WTC11 (cell line): Measurements from ENCODE around the gene DMXL1. TPM values are rescaled to one million over a fixed set of nuclear protein-coding genes. Genes with fewer than 3 reads are reported as not detected.

ENCODE experiments used
- ATAC-seq: fragments of 200-7000 bp; cut with Tn5 transposase; 2 replicates; pipeline ENCODE4 v1.10.0; 2021; ENCODE audit warnings: mild to moderate bottlenecking, moderate library complexity
- CTCF ChIA-PET: fragments of 300-600 bp; sonication (Branson Sonifier 250); formaldehyde crosslinking; loops from one replicate; lab custom pipeline; 2021; ENCODE audit warnings: antibody characterized with exemption; lab: Charles Lee
- POLR2A ChIA-PET: fragments of 350-600 bp; sonication (Branson Sonifier 250); formaldehyde crosslinking; loops from one replicate; lab custom pipeline; 2021; ENCODE audit warnings: antibody characterized with exemption; lab: Charles Lee
- DNase-seq: peaks from one replicate; pipeline ENCODE4 v3.0.0; 2021; ENCODE audit warnings: low spot score
- H3K27ac Mint-ChIP-seq: 2 replicates; pipeline ENCODE4 v1.8.0; 2021; ENCODE audit warnings: mixed read lengths
- H3K27me3 Mint-ChIP-seq: 2 replicates; pipeline ENCODE4 v1.8.0; 2021; ENCODE audit warnings: low read depth, mild to moderate bottlenecking, moderate library complexity, mixed read lengths
- H3K36me3 Mint-ChIP-seq: 2 replicates; pipeline ENCODE4 v1.8.0; 2021; ENCODE audit warnings: mixed read lengths
- H3K4me1 Mint-ChIP-seq: 2 replicates; pipeline ENCODE4 v1.8.0; 2022; ENCODE audit warnings: mixed read lengths
- H3K4me3 Mint-ChIP-seq: 2 replicates; pipeline ENCODE4 v1.8.0; 2021; ENCODE audit warnings: mild to moderate bottlenecking, moderate library complexity, mixed read lengths
- H3K9me3 Mint-ChIP-seq: 2 replicates; pipeline ENCODE4 v1.8.0; 2021; ENCODE audit warnings: mixed read lengths
- ATF1 ChIP-seq: sonication (generic); formaldehyde crosslinking; IDR thresholded peaks from 2 replicates; pipeline ENCODE4 v1.8.1; 2023; ENCODE audit warnings: mild to moderate bottlenecking, moderate library complexity, missing genetic modification reagents
- CREM ChIP-seq: sonication (generic); formaldehyde crosslinking; IDR thresholded peaks from 2 replicates; pipeline ENCODE4 v1.8.1; 2022; ENCODE audit warnings: mild to moderate bottlenecking, missing genetic modification reagents, moderate library complexity
- GABPB1 ChIP-seq: sonication (generic); formaldehyde crosslinking; IDR thresholded peaks from 2 replicates; pipeline ENCODE4 v1.8.1; 2023; ENCODE audit warnings: mild to moderate bottlenecking, missing genetic modification reagents
- GRHL2 ChIP-seq: fragments of 250-450 bp; sonication (Bioruptor Pico); IDR thresholded peaks from 2 replicates; pipeline ENCODE4 v1.8.0; 2022; ENCODE audit warnings: mild to moderate bottlenecking, moderate library complexity; ENCODE audit not compliant: insufficient replicate concordance, severe bottlenecking
- HMGA2 ChIP-seq: fragments of 250-450 bp; sonication (Bioruptor Pico); IDR thresholded peaks from 2 replicates; pipeline ENCODE4 v1.4.0; 2021; ENCODE audit warnings: mild to moderate bottlenecking, moderate library complexity
- JUN ChIP-seq: sonication (generic); formaldehyde crosslinking; IDR thresholded peaks from 2 replicates; pipeline ENCODE4 v1.8.0; 2023; ENCODE audit warnings: mild to moderate bottlenecking, missing genetic modification reagents
- MLX ChIP-seq: sonication (generic); formaldehyde crosslinking; IDR thresholded peaks from 2 replicates; pipeline ENCODE4 v1.8.1; 2023; ENCODE audit warnings: mild to moderate bottlenecking, missing genetic modification reagents, moderate library complexity
- MXD4 ChIP-seq: fragments of 250-450 bp; sonication (Bioruptor Pico); IDR thresholded peaks from 2 replicates; pipeline ENCODE4 v1.8.0; 2021; ENCODE audit warnings: mild to moderate bottlenecking, moderate library complexity, borderline replicate concordance
- NFYB ChIP-seq: sonication (generic); formaldehyde crosslinking; conservative IDR thresholded peaks from 2 replicates; pipeline ENCODE4 v1.8.0; 2022; ENCODE audit warnings: low read depth, missing genetic modification reagents
- NR2C2 ChIP-seq: sonication (generic); formaldehyde crosslinking; IDR thresholded peaks from 2 replicates; pipeline ENCODE4 v1.8.0; 2022; ENCODE audit warnings: mild to moderate bottlenecking, missing genetic modification reagents
- PRDM15 ChIP-seq: sonication (generic); formaldehyde crosslinking; IDR thresholded peaks from 2 replicates; pipeline ENCODE4 v1.8.0; 2022; ENCODE audit warnings: missing genetic modification reagents
- TEAD4 ChIP-seq: sonication (generic); formaldehyde crosslinking; IDR thresholded peaks from 2 replicates; pipeline ENCODE4 v1.8.0; 2022; ENCODE audit warnings: mild to moderate bottlenecking, missing genetic modification reagents
- ZNF512 ChIP-seq: sonication (generic); formaldehyde crosslinking; IDR thresholded peaks from 2 replicates; pipeline ENCODE4 v1.8.1; 2022; ENCODE audit warnings: missing genetic modification reagents, borderline replicate concordance
- ZNF671 ChIP-seq: fragments of 250-450 bp; sonication (Bioruptor Pico); IDR thresholded peaks from 2 replicates; pipeline ENCODE4 v1.8.0; 2021; ENCODE audit warnings: mild to moderate bottlenecking
- total RNA-seq: library from RNA; stranded (reverse); gene quantifications from 3 replicates; pipeline ENCODE4 v1.2.3, GENCODE V29; 2021
- TF ChIP-seq, protein P1 (sequence below): sonication (generic); formaldehyde crosslinking; IDR thresholded peaks from 2 replicates; pipeline ENCODE4 v1.8.1; 2023; ENCODE audit warnings: mild to moderate bottlenecking, missing genetic modification reagents
- TF ChIP-seq, protein P2 (sequence below): sonication (generic); formaldehyde crosslinking; IDR thresholded peaks from 2 replicates; pipeline ENCODE4 v1.8.0; 2022; ENCODE audit warnings: mild to moderate bottlenecking, missing genetic modification reagents
- TF ChIP-seq, protein P3 (sequence below): fragments of 250-450 bp; sonication (Bioruptor Pico); conservative IDR thresholded peaks from 2 replicates; pipeline ENCODE4 v1.9.0; 2021; ENCODE audit warnings: mild to moderate bottlenecking
- TF ChIP-seq, protein P4 (sequence below): fragments of 250-450 bp; sonication (Bioruptor Pico); IDR thresholded peaks from 2 replicates; pipeline ENCODE4 v1.8.0; 2021; ENCODE audit warnings: mild to moderate bottlenecking

The DMXL1 gene
- total RNA-seq, 1 experiment from 2014 or later, result 43.7 TPM

GRCh38 chr5:119112151-119112550 lies 41.3 kb downstream of the DMXL1 start:
- no peak overlapping the region for H3K4me3 Mint-ChIP-seq
- no peak for DNase-seq
- no peaks in the 10 kb centered on the region for H3K9me3 Mint-ChIP-seq
- H3K4me1 Mint-ChIP-seq, result no peaks in the 10 kb centered on the region
- CTCF ChIA-PET, result no interaction called here
- no peak for ATAC-seq
- H3K27ac Mint-ChIP-seq, result no peak overlapping the region
- POLR2A ChIA-PET, result no interaction called here
- no peaks in the 10 kb centered on the region for H3K27me3 Mint-ChIP-seq
- H3K36me3 Mint-ChIP-seq, result peaks cover 43% of the 10 kb centered on the region
- TF ChIP-seq NFYB (CRISPR knock-in tag), result no peak
- TF ChIP-seq MLX (CRISPR knock-in tag), result no peak
- no peak for TF ChIP-seq MXD4 (CRISPR knock-in tag)
- no peak for TF ChIP-seq GABPB1 (CRISPR knock-in tag)
- no peak for TF ChIP-seq NR2C2 (CRISPR knock-in tag)
- TF ChIP-seq, protein P1, sequence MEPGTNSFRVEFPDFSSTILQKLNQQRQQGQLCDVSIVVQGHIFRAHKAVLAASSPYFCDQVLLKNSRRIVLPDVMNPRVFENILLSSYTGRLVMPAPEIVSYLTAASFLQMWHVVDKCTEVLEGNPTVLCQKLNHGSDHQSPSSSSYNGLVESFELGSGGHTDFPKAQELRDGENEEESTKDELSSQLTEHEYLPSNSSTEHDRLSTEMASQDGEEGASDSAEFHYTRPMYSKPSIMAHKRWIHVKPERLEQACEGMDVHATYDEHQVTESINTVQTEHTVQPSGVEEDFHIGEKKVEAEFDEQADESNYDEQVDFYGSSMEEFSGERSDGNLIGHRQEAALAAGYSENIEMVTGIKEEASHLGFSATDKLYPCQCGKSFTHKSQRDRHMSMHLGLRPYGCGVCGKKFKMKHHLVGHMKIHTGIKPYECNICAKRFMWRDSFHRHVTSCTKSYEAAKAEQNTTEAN (CRISPR knock-in tag), result no peak
- TF ChIP-seq, protein P2, sequence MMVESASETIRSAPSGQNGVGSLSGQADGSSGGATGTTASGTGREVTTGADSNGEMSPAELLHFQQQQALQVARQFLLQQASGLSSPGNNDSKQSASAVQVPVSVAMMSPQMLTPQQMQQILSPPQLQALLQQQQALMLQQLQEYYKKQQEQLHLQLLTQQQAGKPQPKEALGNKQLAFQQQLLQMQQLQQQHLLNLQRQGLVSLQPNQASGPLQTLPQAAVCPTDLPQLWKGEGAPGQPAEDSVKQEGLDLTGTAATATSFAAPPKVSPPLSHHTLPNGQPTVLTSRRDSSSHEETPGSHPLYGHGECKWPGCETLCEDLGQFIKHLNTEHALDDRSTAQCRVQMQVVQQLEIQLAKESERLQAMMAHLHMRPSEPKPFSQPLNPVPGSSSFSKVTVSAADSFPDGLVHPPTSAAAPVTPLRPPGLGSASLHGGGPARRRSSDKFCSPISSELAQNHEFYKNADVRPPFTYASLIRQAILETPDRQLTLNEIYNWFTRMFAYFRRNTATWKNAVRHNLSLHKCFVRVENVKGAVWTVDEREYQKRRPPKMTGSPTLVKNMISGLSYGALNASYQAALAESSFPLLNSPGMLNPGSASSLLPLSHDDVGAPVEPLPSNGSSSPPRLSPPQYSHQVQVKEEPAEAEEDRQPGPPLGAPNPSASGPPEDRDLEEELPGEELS (CRISPR knock-in tag), result no peak

DNA sequence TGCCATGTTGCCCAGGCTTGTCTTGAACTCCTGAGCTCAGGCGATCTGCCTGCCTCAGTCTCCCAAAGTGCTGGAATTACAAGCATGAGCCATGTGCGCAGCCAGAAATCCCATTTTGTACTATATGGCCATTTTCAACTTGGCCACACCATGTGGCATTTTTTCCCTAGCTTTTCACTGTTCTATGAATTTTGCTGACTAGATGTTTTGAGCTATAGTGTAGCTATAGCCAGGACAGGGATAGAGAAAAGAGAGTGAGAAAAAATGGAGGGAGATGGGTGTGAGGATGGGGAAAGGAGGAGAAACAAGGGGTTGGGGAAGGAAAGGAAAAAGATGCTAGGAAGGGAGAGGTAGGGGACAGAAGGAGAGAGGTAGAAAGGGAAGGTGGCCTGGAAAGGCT lies 46.4 kb downstream of the DMXL1 start:
- POLR2A ChIA-PET, result no interaction called here
- H3K36me3 Mint-ChIP-seq, result peaks cover 55% of the 10 kb centered on the region
- CTCF ChIA-PET, result no interaction called here
- DNase-seq (no peak), ATAC-seq (no peak)
- H3K4me1 Mint-ChIP-seq, result no peaks in the 10 kb centered on the region
- H3K4me3 Mint-ChIP-seq, result no peak overlapping the region
- no peaks in the 10 kb centered on the region for H3K27me3 Mint-ChIP-seq
- TF ChIP-seq, protein P1 (CRISPR knock-in tag), result no peak
- TF ChIP-seq, protein P3, sequence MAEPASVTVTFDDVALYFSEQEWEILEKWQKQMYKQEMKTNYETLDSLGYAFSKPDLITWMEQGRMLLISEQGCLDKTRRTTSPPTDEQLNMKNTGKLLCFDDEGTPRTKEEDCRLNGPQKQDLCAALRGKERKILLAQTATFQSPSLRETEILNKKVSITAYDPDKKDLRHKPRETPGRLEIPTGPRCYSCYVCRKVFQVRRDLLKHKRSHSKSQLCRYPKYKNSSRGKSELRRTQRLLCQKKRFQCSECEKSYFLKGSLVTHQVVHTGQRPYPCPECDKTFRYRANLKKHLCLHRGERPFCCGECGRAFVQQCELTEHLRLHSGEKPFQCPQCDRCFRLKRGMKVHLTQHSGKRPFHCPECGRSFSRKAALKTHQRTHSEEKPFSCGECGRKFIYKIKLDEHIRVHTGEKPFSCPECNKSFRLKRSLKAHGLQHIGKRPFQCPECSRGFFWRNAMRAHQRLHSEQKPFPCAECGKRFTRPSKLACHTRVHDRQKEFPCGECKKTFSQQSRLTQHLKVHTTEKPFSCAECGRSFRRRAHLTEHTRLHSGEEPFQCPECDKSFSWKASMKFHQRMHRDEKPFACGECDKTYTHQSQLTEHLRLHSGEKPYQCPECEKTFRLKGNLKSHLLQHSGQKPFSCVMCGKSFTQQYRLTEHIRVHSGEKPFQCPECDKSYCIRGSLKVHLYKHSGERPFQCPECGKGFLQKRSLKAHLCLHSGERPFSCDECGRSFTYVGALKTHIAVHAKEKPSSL, result no peak
- TF ChIP-seq ATF1 (CRISPR knock-in tag) (no peak), CREM (CRISPR knock-in tag) (no peak)
- TF ChIP-seq, protein P4, sequence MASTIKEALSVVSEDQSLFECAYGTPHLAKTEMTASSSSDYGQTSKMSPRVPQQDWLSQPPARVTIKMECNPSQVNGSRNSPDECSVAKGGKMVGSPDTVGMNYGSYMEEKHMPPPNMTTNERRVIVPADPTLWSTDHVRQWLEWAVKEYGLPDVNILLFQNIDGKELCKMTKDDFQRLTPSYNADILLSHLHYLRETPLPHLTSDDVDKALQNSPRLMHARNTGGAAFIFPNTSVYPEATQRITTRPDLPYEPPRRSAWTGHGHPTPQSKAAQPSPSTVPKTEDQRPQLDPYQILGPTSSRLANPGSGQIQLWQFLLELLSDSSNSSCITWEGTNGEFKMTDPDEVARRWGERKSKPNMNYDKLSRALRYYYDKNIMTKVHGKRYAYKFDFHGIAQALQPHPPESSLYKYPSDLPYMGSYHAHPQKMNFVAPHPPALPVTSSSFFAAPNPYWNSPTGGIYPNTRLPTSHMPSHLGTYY (CRISPR knock-in tag), result no peak
- H3K27ac Mint-ChIP-seq, result peak overlapping the region; percentile 10; the same call in 1 of the 2 replicates
- peaks cover 14% of the 10 kb centered on the region for H3K9me3 Mint-ChIP-seq

GRCh38 chr5:119118000-119118399 lies 47.1 kb downstream of the DMXL1 start:
- peaks cover 14% of the 10 kb centered on the region for H3K9me3 Mint-ChIP-seq
- ChIA-PET POLR2A (no interaction called here), CTCF (no interaction called here)
- H3K36me3 Mint-ChIP-seq, result peaks cover 59% of the 10 kb centered on the region
- no peak overlapping the region for H3K4me3 Mint-ChIP-seq
- ATAC-seq (no peak), DNase-seq (no peak)
- no peak overlapping the region for H3K27ac Mint-ChIP-seq
- no peaks in the 10 kb centered on the region for H3K4me1 Mint-ChIP-seq
- H3K27me3 Mint-ChIP-seq, result no peaks in the 10 kb centered on the region
- TF ChIP-seq ZNF671 (no peak), JUN (CRISPR knock-in tag) (no peak), ZNF512 (CRISPR knock-in tag) (no peak), CREM (CRISPR knock-in tag) (no peak), PRDM15 (no peak), MXD4 (CRISPR knock-in tag) (no peak), HMGA2 (CRISPR knock-in tag) (no peak), TEAD4 (CRISPR knock-in tag) (no peak), GRHL2 (CRISPR knock-in tag) (no peak)
